HG02938 (cell line): ENCODE results near the gene SOX6.

Source experiments
- ATAC-seq: cut with Tn5 transposase; IDR thresholded peaks from one replicate; pipeline ENCODE4 v1.9.1; 2021; ENCODE audit warnings: mild to moderate bottlenecking, moderate library complexity; ENCODE audit not compliant: unreplicated experiment

Gene SOX6

GRCh38 chr11:16365581-16366228 is 9.4 kb upstream of the SOX6 start:
- ATAC-seq, result no peak

GRCh38 chr11:16364254-16364653 is 7.9 kb upstream of the SOX6 start:
- no peak for ATAC-seq

GRCh38 chr11:16363706-16364105 is 7.4 kb upstream of the SOX6 start:
- ATAC-seq, result no peak

- no peak for ATAC-seq
Observed at GRCh38 chr11:16361108-16361865, 4.9 kb upstream of the SOX6 start.

- no peak for ATAC-seq
Observed at GRCh38 chr11:16359369-16359768, 3.0 kb upstream of the SOX6 start.

GRCh38 chr11:16358726-16359125 is 2.4 kb upstream of the SOX6 start:
- ATAC-seq, result no peak

- no peak for ATAC-seq
Observed at GRCh38 chr11:16357775-16358174, 1.4 kb upstream of the SOX6 start.

- no peak for ATAC-seq
Observed at GRCh38 chr11:16356761-16357393, 531 bp upstream of the SOX6 start.

GRCh38 chr11:16352707-16353106 is 3.6 kb downstream of the SOX6 start:
- ATAC-seq, result no peak

- no peak for ATAC-seq
Observed at GRCh38 chr11:16350125-16350524, 6.2 kb downstream of the SOX6 start.

GRCh38 chr11:16347928-16348685 is 8.2 kb downstream of the SOX6 start:
- no peak for ATAC-seq

GRCh38 chr11:16346975-16347374 is 9.4 kb downstream of the SOX6 start:
- ATAC-seq, result no peak

GRCh38 chr11:16341853-16342252 is 14.5 kb downstream of the SOX6 start:
- no peak for ATAC-seq

- no peak for ATAC-seq
Observed at GRCh38 chr11:16338393-16338792, 18.0 kb downstream of the SOX6 start.

GRCh38 chr11:16337421-16338213 is 18.7 kb downstream of the SOX6 start:
- ATAC-seq, result no peak

GRCh38 chr11:16336721-16337120 is 19.6 kb downstream of the SOX6 start:
- ATAC-seq, result no peak

GRCh38 chr11:16336204-16336603 is 20.1 kb downstream of the SOX6 start:
- ATAC-seq, result no peak

- ATAC-seq, result no peak
Observed at GRCh38 chr11:16335236-16335962, 20.9 kb downstream of the SOX6 start.

- ATAC-seq, result no peak
Observed at GRCh38 chr11:16326679-16327297, 29.6 kb downstream of the SOX6 start.
